ENCODE results near the gene TTK. TPM values are rescaled to one million over a fixed set of nuclear protein-coding genes. Genes with fewer than 3 reads are reported as not detected.
"Not testable (repeated sequence)": the region's sequence is repeated elsewhere in the genome, so short reads cannot be mapped to it uniquely, and the experiment has no call there.

The TTK gene
- total and polyA plus RNA-seq, 5 donors from 2014 or later, result 1.1 to 2.6 (median 1.7) TPM; not detected in 1

DNA sequence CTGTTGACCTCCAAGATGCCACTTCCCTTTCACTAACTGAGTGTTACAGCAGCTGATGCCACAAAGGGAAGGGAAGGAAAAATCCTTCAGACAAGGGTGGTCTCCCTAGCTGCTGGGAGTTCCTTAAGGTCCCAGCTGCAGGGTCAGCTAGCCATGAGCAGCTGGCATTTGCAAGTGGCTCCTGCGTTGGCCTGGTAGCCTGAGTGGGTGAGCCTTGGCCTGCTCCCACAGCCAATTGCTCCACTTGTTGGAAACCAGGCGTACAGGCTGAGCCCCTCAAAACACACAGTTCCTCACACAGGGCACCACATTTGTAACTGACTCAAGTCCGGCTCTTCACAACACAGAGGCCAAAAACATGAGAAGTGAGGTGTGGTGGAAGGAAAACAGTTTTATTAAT is 16.7 kb downstream of the TTK start:
- Histone ChIP-seq H3K36me3 (ENCODE audit: control insufficient read depth, insufficient read depth, low read length) (no peaks in the 10 kb centered on the region), H3K27ac (ENCODE audit: insufficient read depth, low read length, poor library complexity, severe bottlenecking) (no peak overlapping the region), H3K27me3 (ENCODE audit: control insufficient read depth, insufficient read depth, low read length) (no peaks in the 10 kb centered on the region), H3K4me3 (ENCODE audit: low read depth, low read length) (no peak overlapping the region), H3K9me3 (ENCODE audit: control insufficient read depth in 2 of 2, low read length in 2 of 2) (no peaks in the 10 kb centered on the region), H3K4me1 (ENCODE audit: control insufficient read depth, insufficient read depth, low read length, poor library complexity, severe bottlenecking) (peaks cover 5% of the 10 kb centered on the region)
- H3K4me3 Mint-ChIP-seq, result no peak overlapping the region
- H3K27ac Mint-ChIP-seq, result no peak overlapping the region
- no peaks in the 10 kb centered on the region for H3K27me3 Mint-ChIP-seq
- H3K36me3 Mint-ChIP-seq, result no peaks in the 10 kb centered on the region
- no peaks in the 10 kb centered on the region for H3K9me3 Mint-ChIP-seq
- no peak for DNase-seq
- H3K4me1 Mint-ChIP-seq, result peaks cover 0 to 16% (median 5%) of the 10 kb centered on the region in 4 donors
- ATAC-seq (ENCODE audit: low read depth in 2 of 2), result no peak

DNA sequence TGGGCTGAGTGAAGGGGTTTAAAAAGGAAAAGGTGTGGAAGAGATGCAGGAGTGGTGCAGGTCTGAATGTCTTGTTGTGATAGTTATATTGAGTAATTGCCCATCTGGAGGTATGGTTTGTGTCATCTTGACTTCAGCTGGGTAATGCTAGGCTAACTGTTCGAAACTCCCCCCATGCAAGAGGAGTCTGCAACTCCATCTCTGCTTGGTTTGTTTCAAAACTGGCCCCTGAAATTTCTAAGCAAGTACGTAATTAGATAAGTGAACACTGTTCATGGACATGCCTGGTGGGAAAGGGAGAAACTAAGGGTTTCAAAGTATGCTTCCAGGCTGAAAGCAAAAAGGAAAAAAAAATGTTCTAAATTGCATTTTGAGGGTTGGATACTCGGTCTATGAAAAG is 17.1 kb downstream of the TTK start:
- H3K4me3 Mint-ChIP-seq, result no peak overlapping the region
- peaks cover 0 to 12% (median 3%) of the 10 kb centered on the region in 4 donors for H3K4me1 Mint-ChIP-seq
- H3K9me3 Mint-ChIP-seq, result no peaks in the 10 kb centered on the region

DNA sequence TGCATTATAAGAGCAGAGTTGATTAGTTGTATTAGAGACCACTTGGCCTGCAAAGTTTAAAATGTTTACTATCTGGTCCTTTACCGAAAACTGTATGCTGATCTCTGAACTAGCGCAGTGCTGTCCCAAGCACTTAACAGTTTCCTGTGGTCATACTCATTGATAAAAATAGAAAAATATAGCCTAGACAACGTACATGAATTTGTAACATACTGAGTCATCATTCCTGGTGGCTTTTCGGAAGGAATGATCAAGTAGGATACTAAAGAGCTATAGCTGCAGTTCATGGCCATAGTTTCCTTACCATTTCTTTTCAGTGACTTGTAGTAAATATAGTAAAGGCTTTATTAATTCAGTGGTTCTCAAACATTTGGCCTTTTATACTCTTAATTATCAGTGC is 18.4 kb downstream of the TTK start:
- H3K27ac Mint-ChIP-seq, result no peak overlapping the region
- Histone ChIP-seq H3K27me3 (ENCODE audit: control insufficient read depth, insufficient read depth, low read length) (no peaks in the 10 kb centered on the region), H3K9me3 (ENCODE audit: control insufficient read depth in 2 of 2, low read length in 2 of 2) (no peaks in the 10 kb centered on the region), H3K36me3 (ENCODE audit: control insufficient read depth, insufficient read depth, low read length) (no peaks in the 10 kb centered on the region), H3K4me1 (ENCODE audit: control insufficient read depth, insufficient read depth, low read length, poor library complexity, severe bottlenecking) (no peaks in the 10 kb centered on the region), H3K4me3 (ENCODE audit: low read depth, low read length) (no peak overlapping the region), H3K27ac (ENCODE audit: insufficient read depth, low read length, poor library complexity, severe bottlenecking) (no peak overlapping the region)
- no peak for DNase-seq
- peaks cover 0 to 4% (median 1%) of the 10 kb centered on the region in 4 donors for H3K4me1 Mint-ChIP-seq
- no peak for ATAC-seq (ENCODE audit: low read depth in 2 of 2)
- no peaks in the 10 kb centered on the region for H3K36me3 Mint-ChIP-seq
- H3K9me3 Mint-ChIP-seq, result no peaks in the 10 kb centered on the region
- H3K4me3 Mint-ChIP-seq, result no peak overlapping the region
- H3K27me3 Mint-ChIP-seq, result no peaks in the 10 kb centered on the region

More for the DNA sequence above, 17.1 kb downstream of the TTK start:
- no peaks in the 10 kb centered on the region for H3K27me3 ChIP-seq (ENCODE audit: control insufficient read depth, insufficient read depth, low read length)
- no peaks in the 10 kb centered on the region for H3K36me3 ChIP-seq (ENCODE audit: control insufficient read depth, insufficient read depth, low read length)
- H3K36me3 Mint-ChIP-seq, result no peaks in the 10 kb centered on the region
- DNase-seq (no peak), ATAC-seq (ENCODE audit: low read depth in 2 of 2) (no peak)
- H3K27ac ChIP-seq (ENCODE audit: insufficient read depth, low read length, poor library complexity, severe bottlenecking), result no peak overlapping the region
- no peak overlapping the region for H3K4me3 ChIP-seq (ENCODE audit: low read depth, low read length)
- peaks cover under 1% of the 10 kb centered on the region for H3K4me1 ChIP-seq (ENCODE audit: control insufficient read depth, insufficient read depth, low read length, poor library complexity, severe bottlenecking)
- no peaks in the 10 kb centered on the region for H3K27me3 Mint-ChIP-seq
- peak overlapping the region in 1 of 3 donors; percentile 4 for H3K27ac Mint-ChIP-seq
- no peaks in the 10 kb centered on the region for H3K9me3 ChIP-seq (ENCODE audit: control insufficient read depth in 2 of 2, low read length in 2 of 2)

DNA sequence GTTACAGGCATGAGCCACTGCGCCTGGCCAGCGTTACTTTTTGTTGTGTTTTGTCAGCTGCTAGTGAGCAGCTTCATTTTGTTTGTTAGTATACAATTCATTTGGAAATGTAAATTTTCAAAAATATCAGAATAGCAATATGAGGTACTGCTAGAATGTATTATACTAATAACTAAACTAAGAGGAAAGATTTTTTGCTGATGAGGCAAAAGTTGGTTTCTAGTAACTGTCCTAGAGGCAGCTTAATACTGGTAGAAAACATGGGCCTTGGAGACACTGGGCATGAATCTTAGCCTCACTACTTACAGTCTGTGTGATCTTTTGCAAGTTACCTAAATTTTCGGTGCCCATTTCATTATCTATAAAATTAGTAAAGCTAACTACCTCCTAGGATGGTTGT is 24.1 kb downstream of the TTK start:
- Histone ChIP-seq H3K4me3 (ENCODE audit: low read depth, low read length) (no peak overlapping the region), H3K27ac (ENCODE audit: insufficient read depth, low read length, poor library complexity, severe bottlenecking) (no peak overlapping the region), H3K36me3 (ENCODE audit: control insufficient read depth, insufficient read depth, low read length) (peaks cover 2% of the 10 kb centered on the region), H3K9me3 (ENCODE audit: control insufficient read depth in 2 of 2, low read length in 2 of 2) (no peaks in the 10 kb centered on the region), H3K4me1 (ENCODE audit: control insufficient read depth, insufficient read depth, low read length, poor library complexity, severe bottlenecking) (no peaks in the 10 kb centered on the region), H3K27me3 (ENCODE audit: control insufficient read depth, insufficient read depth, low read length) (no peaks in the 10 kb centered on the region)
- no peaks in the 10 kb centered on the region for H3K27me3 Mint-ChIP-seq
- peaks cover 0 to 3% (median 0%) of the 10 kb centered on the region in 7 donors for H3K9me3 Mint-ChIP-seq
- H3K4me3 Mint-ChIP-seq, result no peak overlapping the region
- peaks cover 0 to 16% (median 3%) of the 10 kb centered on the region in 4 donors for H3K4me1 Mint-ChIP-seq
- no peaks in the 10 kb centered on the region for H3K36me3 Mint-ChIP-seq
- no peak overlapping the region for H3K27ac Mint-ChIP-seq
- DNase-seq (no peak), ATAC-seq (ENCODE audit: low read depth in 2 of 2) (no peak)

DNA sequence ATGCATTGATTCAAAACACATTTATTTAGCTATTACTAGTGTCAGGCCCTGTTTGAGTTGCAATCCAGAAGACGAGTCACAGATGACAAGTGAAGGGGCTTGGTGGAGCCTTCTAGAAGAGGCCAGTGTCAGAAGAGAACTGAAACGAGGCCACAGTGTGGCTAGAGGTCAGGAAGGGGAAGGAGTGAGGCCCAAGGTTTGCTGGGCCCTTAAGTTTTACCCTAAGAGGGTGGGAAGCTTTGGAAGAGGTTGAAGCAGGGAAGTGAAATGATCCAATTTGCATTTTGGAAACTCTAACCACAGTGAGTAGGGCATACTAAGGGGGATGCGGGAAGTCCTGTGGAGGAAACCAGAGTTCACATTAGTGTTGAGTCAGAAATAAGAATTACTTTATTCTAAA is 25.0 kb downstream of the TTK start:
- H3K27me3 Mint-ChIP-seq, result no peaks in the 10 kb centered on the region
- H3K9me3 ChIP-seq (ENCODE audit: control insufficient read depth in 2 of 2, low read length in 2 of 2), result no peaks in the 10 kb centered on the region
- H3K27ac ChIP-seq (ENCODE audit: insufficient read depth, low read length, poor library complexity, severe bottlenecking), result no peak overlapping the region
- no peaks in the 10 kb centered on the region for H3K36me3 Mint-ChIP-seq
- H3K9me3 Mint-ChIP-seq, result peaks cover 0 to 3% (median 0%) of the 10 kb centered on the region in 7 donors
- DNase-seq, result no peak
- H3K4me3 ChIP-seq (ENCODE audit: low read depth, low read length), result no peak overlapping the region
- peaks cover 2% of the 10 kb centered on the region for H3K36me3 ChIP-seq (ENCODE audit: control insufficient read depth, insufficient read depth, low read length)
- no peaks in the 10 kb centered on the region for H3K27me3 ChIP-seq (ENCODE audit: control insufficient read depth, insufficient read depth, low read length)
- peaks cover 0 to 12% (median 3%) of the 10 kb centered on the region in 4 donors for H3K4me1 Mint-ChIP-seq
- no peak for ATAC-seq (ENCODE audit: low read depth in 2 of 2)
- no peaks in the 10 kb centered on the region for H3K4me1 ChIP-seq (ENCODE audit: control insufficient read depth, insufficient read depth, low read length, poor library complexity, severe bottlenecking)
- no peak overlapping the region for H3K4me3 Mint-ChIP-seq
- H3K27ac Mint-ChIP-seq, result peak overlapping the region; percentile 8 to 76 (median 27)

DNA sequence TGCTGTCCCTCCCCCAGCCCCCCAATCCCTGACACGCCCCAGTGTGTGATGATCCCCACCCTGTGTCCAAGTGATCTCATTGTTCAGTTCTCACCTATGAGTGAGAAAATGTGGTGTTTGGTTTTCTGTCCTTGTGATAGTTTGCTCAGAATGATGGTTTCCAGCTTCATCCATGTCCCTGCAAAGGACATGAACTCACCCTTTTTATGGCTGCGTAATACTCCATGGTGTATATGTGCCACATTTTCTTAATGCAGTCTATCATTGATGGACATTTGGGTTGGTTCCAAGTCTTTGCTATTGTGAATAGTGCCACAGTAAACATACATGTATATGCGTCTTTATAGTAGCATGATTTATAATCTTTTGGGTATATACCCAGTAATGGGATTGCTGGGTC is 43.8 kb downstream of the TTK start:
- H3K27me3 Mint-ChIP-seq; DNase-seq; H3K4me1 ChIP-seq (ENCODE audit: control insufficient read depth, insufficient read depth, low read length, poor library complexity, severe bottlenecking); ATAC-seq (ENCODE audit: low read depth in 2 of 2); H3K9me3 Mint-ChIP-seq; H3K27ac ChIP-seq (ENCODE audit: insufficient read depth, low read length, poor library complexity, severe bottlenecking); H3K4me3 ChIP-seq (ENCODE audit: low read depth, low read length); H3K27me3 ChIP-seq (ENCODE audit: control insufficient read depth, insufficient read depth, low read length); H3K4me1 Mint-ChIP-seq; H3K36me3 ChIP-seq (ENCODE audit: control insufficient read depth, insufficient read depth, low read length); H3K27ac Mint-ChIP-seq; H3K4me3 Mint-ChIP-seq; H3K9me3 ChIP-seq (ENCODE audit: control insufficient read depth in 2 of 2, low read length in 2 of 2): not testable (repeated sequence)
- peaks cover 11% of the 10 kb centered on the region for H3K36me3 Mint-ChIP-seq

DNA sequence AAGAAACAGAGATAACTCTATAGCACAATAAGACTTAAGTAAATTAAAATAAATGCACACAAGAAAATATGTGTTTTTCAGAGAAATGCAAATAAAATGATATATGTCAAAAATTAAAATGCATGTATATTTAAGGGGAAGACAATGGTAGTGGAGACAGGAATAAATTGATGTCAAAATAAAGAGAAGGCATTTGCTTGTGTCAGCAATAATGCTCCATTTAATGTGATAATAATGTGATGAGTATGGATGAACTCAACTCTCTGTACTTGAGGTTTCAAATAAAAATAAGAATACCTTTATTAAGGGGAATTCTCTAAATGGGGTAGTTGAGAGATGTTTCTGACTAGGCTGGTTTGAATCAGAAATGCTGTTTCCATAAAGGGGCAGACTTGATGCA is 56.3 kb downstream of the TTK start:
- Histone ChIP-seq H3K36me3 (ENCODE audit: control insufficient read depth, insufficient read depth, low read length) (no peaks in the 10 kb centered on the region), H3K27me3 (ENCODE audit: control insufficient read depth, insufficient read depth, low read length) (no peaks in the 10 kb centered on the region), H3K4me3 (ENCODE audit: low read depth, low read length) (no peak overlapping the region), H3K27ac (ENCODE audit: insufficient read depth, low read length, poor library complexity, severe bottlenecking) (no peak overlapping the region), H3K4me1 (ENCODE audit: control insufficient read depth, insufficient read depth, low read length, poor library complexity, severe bottlenecking) (no peaks in the 10 kb centered on the region), H3K9me3 (ENCODE audit: control insufficient read depth in 2 of 2, low read length in 2 of 2) (no peaks in the 10 kb centered on the region)
- DNase-seq (no peak), ATAC-seq (ENCODE audit: low read depth in 2 of 2) (no peak)
- no peaks in the 10 kb centered on the region for H3K36me3 Mint-ChIP-seq
- no peaks in the 10 kb centered on the region for H3K27me3 Mint-ChIP-seq
- H3K27ac Mint-ChIP-seq, result no peak overlapping the region
- H3K4me3 Mint-ChIP-seq, result no peak overlapping the region
- no peaks in the 10 kb centered on the region for H3K4me1 Mint-ChIP-seq
- peaks cover 0 to 2% (median 0%) of the 10 kb centered on the region in 7 donors for H3K9me3 Mint-ChIP-seq

DNA sequence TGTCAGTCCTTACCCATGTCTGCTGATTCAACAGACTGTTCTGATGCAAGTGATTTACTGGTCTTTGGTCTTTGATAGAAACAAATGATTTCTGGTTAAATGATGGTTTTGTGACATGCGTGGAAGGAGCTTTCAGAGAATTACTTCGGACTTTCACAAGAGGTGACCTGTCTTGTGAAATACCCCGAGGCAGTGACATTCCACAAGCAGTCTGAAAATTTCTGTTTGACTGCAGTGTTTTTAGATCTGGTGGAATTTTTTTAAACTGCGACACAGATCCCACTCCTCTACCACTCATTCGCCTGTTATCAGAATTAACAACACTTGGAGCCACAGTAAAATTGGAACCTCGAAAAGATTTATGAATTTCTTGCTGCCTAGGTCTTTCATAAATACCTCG is 63.7 kb downstream of the TTK start:
- H3K36me3 ChIP-seq (ENCODE audit: control insufficient read depth, insufficient read depth, low read length); H3K9me3 Mint-ChIP-seq; H3K27me3 ChIP-seq (ENCODE audit: control insufficient read depth, insufficient read depth, low read length); DNase-seq; H3K27ac ChIP-seq (ENCODE audit: insufficient read depth, low read length, poor library complexity, severe bottlenecking); H3K4me1 Mint-ChIP-seq; H3K4me1 ChIP-seq (ENCODE audit: control insufficient read depth, insufficient read depth, low read length, poor library complexity, severe bottlenecking); ATAC-seq (ENCODE audit: low read depth in 2 of 2); H3K27ac Mint-ChIP-seq; H3K4me3 Mint-ChIP-seq; H3K36me3 Mint-ChIP-seq; H3K4me3 ChIP-seq (ENCODE audit: low read depth, low read length); H3K9me3 ChIP-seq (ENCODE audit: control insufficient read depth in 2 of 2, low read length in 2 of 2): not testable (repeated sequence)
- H3K27me3 Mint-ChIP-seq, result peaks cover 12% of the 10 kb centered on the region

Measured in CD4-positive, CD25-positive, alpha-beta regulatory T cell (primary cell).